AG04449 (cell line): ENCODE results near the gene IL20.

Source experiments
- CTCF ChIA-PET: fragments of 350-600 bp; formaldehyde crosslinking; extraction: SDS; loops from one replicate; lab custom pipeline; 2021; ENCODE audit warnings: antibody characterized with exemption; lab: Yijun Ruan, JAX
- POLR2A ChIA-PET: fragments of 400-600, 350-600 bp; formaldehyde crosslinking; extraction: SDS; loops from one replicate; lab custom pipeline; 2020; ENCODE audit warnings: antibody characterized with exemption, inconsistent platforms; lab: Yijun Ruan, JAX
- DNase-seq: peaks from one replicate; pipeline ENCODE4 v3.0.0-alpha.2; 2010; ENCODE audit warnings: low read depth, low spot score
- H3K4me3 ChIP-seq: 2 replicates; pipeline ENCODE4 v1.5.1; 2011; ENCODE audit warnings: low read depth, mild to moderate bottlenecking, control low read depth, low read length
- TF ChIP-seq, protein P1 (sequence below): IDR thresholded peaks from one replicate; pipeline ENCODE4 v1.5.1; 2011; ENCODE audit warnings: mild to moderate bottlenecking, moderate library complexity, low read length, control low read depth, inconsistent platforms; ENCODE audit not compliant: insufficient read depth; ENCODE audit errors: missing control alignments

Gene IL20

DNA sequence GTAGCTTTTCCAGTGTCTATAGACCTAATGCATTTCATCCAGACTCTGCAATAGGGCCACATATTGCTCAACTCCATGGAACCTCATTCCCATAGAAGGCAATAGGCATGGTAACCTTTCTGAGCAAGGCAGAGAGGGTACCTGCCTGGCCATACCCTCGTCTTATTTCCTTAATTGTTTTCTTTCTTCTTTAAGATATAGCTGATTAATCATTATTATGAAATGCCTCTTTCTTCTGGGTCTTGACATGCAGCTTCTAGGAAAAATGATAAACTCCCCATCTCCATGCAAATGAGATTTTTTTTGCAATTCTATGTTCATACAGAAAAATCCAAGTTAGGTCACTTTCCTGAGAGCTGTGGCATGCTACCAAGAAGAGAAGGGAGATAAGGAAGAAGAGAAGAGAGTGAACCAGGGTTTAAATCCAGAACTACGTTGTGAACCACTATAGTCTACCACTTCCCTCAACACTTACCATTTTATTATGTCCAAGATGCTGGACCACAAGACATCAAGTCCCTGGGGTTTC lies 33.0 kb upstream of the IL20 start:
- no peak overlapping the region for H3K4me3 ChIP-seq
- ChIA-PET POLR2A (no interaction called here), CTCF (interaction anchor here (1.3 to 1.9 kb wide), 6 partner anchors 23 to 150 kb away, joined by 3 to 12 read pairs (median 4); partner anchors contain the start of gene IL20)
- DNase-seq = no peak
- TF ChIP-seq, protein P1, sequence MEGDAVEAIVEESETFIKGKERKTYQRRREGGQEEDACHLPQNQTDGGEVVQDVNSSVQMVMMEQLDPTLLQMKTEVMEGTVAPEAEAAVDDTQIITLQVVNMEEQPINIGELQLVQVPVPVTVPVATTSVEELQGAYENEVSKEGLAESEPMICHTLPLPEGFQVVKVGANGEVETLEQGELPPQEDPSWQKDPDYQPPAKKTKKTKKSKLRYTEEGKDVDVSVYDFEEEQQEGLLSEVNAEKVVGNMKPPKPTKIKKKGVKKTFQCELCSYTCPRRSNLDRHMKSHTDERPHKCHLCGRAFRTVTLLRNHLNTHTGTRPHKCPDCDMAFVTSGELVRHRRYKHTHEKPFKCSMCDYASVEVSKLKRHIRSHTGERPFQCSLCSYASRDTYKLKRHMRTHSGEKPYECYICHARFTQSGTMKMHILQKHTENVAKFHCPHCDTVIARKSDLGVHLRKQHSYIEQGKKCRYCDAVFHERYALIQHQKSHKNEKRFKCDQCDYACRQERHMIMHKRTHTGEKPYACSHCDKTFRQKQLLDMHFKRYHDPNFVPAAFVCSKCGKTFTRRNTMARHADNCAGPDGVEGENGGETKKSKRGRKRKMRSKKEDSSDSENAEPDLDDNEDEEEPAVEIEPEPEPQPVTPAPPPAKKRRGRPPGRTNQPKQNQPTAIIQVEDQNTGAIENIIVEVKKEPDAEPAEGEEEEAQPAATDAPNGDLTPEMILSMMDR = no peak

GRCh38 chr1:206833106-206833680 lies 32.2 kb upstream of the IL20 start:
- ChIA-PET CTCF (interaction anchor here (1.2 to 1.9 kb wide), 4 partner anchors 32 to 149 kb away, joined by 3 to 6 read pairs (median 4); partner anchors contain the start of gene IL20), POLR2A (no interaction called here)
- TF ChIP-seq, protein P1 = no peak
- DNase-seq = no peak
- H3K4me3 ChIP-seq = no peak overlapping the region

GRCh38 chr1:206833801-206834200 lies 31.6 kb upstream of the IL20 start:
- TF ChIP-seq, protein P1 = no peak
- no peak for DNase-seq
- POLR2A ChIA-PET = interaction anchor here (1.3 kb wide), 1 partner anchor 10 kb away, joined by 4 read pairs; no protein-coding TSS in a partner anchor
- no peak overlapping the region for H3K4me3 ChIP-seq
- CTCF ChIA-PET = interaction anchor here (1.2 to 1.9 kb wide), 2 partner anchors 79 to 149 kb away, joined by 5 to 6 read pairs; no protein-coding TSS in a partner anchor

- no peak overlapping the region for H3K4me3 ChIP-seq
- POLR2A ChIA-PET = interaction anchor here (1.3 kb wide), 1 partner anchor 10 kb away, joined by 4 read pairs; no protein-coding TSS in a partner anchor
- no peak for DNase-seq
- TF ChIP-seq, protein P1 = no peak
- CTCF ChIA-PET = interaction anchor here (1.2 to 2.2 kb wide), 3 partner anchors 24 to 148 kb away, joined by 5 to 8 read pairs (median 6); no protein-coding TSS in a partner anchor
Measured at GRCh38 chr1:206834217-206834616, 31.2 kb upstream of the IL20 start.

GRCh38 chr1:206834711-206835110 lies 30.7 kb upstream of the IL20 start:
- H3K4me3 ChIP-seq = no peak overlapping the region
- TF ChIP-seq, protein P1 = no peak
- ChIA-PET POLR2A (interaction anchor here (1.3 kb wide), 1 partner anchor 11 kb away, joined by 4 read pairs; no protein-coding TSS in a partner anchor), CTCF (interaction anchor here (1.3 to 2.2 kb wide), 3 partner anchors 9 to 78 kb away, joined by 3 to 9 read pairs (median 8); no protein-coding TSS in a partner anchor)
- no peak for DNase-seq

- CTCF ChIA-PET = interaction anchor here (1.0 to 2.2 kb wide), 4 partner anchors 9 to 77 kb away, joined by 3 to 9 read pairs (median 6); no protein-coding TSS in a partner anchor
- no peak for DNase-seq
- H3K4me3 ChIP-seq = no peak overlapping the region
- POLR2A ChIA-PET = interaction anchor here (1.3 kb wide), 1 partner anchor 11 kb away, joined by 4 read pairs; no protein-coding TSS in a partner anchor
- TF ChIP-seq, protein P1 = no peak
Measured at GRCh38 chr1:206835186-206835585, 30.2 kb upstream of the IL20 start.
